Smooth muscle cell (in vitro differentiated cells): ENCODE results near the gene GABBR2. TPM values are rescaled to one million over a fixed set of nuclear protein-coding genes. Genes with fewer than 3 reads are reported as not detected.

Experiments
- DNase-seq: peaks from one replicate; lab custom pipeline; 2025; ENCODE audit not compliant: unreplicated experiment; lab: John Stamatoyannopoulos, UW
- H2AFZ ChIP-seq: fragments of 200-600 bp; sonication (generic); 2 replicates; pipeline ENCODE4 v1.6.0; 2016; ENCODE audit warnings: antibody characterized with exemption, low read depth, mild to moderate bottlenecking
- H3F3A ChIP-seq: fragments of 200-600 bp; sonication (generic); 2 replicates; pipeline ENCODE4 v1.6.0; 2017; ENCODE audit warnings: antibody characterized with exemption, low read depth
- H3K27ac ChIP-seq: fragments of 200-600 bp; sonication (generic); 2 replicates; pipeline ENCODE4 v1.5.1; 2016; ENCODE audit warnings: low read depth, mild to moderate bottlenecking
- H3K27me3 ChIP-seq: fragments of 200-600 bp; sonication (generic); 2 replicates; pipeline ENCODE4 v1.6.1; 2016; ENCODE audit warnings: low read depth, mild to moderate bottlenecking
- H3K36me3 ChIP-seq: fragments of 200-600 bp; sonication (generic); 2 replicates; pipeline ENCODE4 v1.5.1; 2016; ENCODE audit warnings: low read depth
- H3K4me1 ChIP-seq: fragments of 200-600 bp; sonication (generic); 2 replicates; pipeline ENCODE4 v1.5.1; 2016; ENCODE audit warnings: low read depth
- H3K4me2 ChIP-seq: fragments of 200-600 bp; sonication (generic); 2 replicates; pipeline ENCODE4 v1.6.0; 2016; ENCODE audit warnings: mild to moderate bottlenecking
- H3K4me3 ChIP-seq: fragments of 200-600 bp; sonication (generic); 2 replicates; pipeline ENCODE4 v1.5.1; 2016; ENCODE audit warnings: mild to moderate bottlenecking
- H3K79me2 ChIP-seq: fragments of 200-600 bp; sonication (generic); 2 replicates; pipeline ENCODE4 v1.6.0; 2016; ENCODE audit warnings: low read depth, mild to moderate bottlenecking
- H3K9ac ChIP-seq: fragments of 200-600 bp; sonication (generic); 2 replicates; pipeline ENCODE4 v1.6.0; 2016; ENCODE audit warnings: low read depth
- H3K9me3 ChIP-seq: fragments of 200-600 bp; sonication (generic); replicated peaks from 2 replicates; pipeline ENCODE4 v1.5.1; 2016; ENCODE audit warnings: low read depth
- H4K20me1 ChIP-seq: fragments of 200-600 bp; sonication (generic); 2 replicates; pipeline ENCODE4 v1.6.0; 2016; ENCODE audit warnings: low read depth
- WGBS: methylation state at CpG from one replicate; pipeline ENCODE4 v1.1.7; 2016; ENCODE audit warnings: low lambda C conversion rate; 5-methylcytosine and 5-hydroxymethylcytosine counted together
- polyA plus RNA-seq: library from polyadenylated mRNA; unstranded; fragments of >200 nt; fragmentation: Nextera tagmentation; extraction: Ambion mirVana; gene quantifications from 2 replicates; pipeline ENCODE4 v1.2.1, GENCODE V29; 2016
- total RNA-seq: library from RNA; depleted of rRNA; stranded (reverse); fragments of >200 nt; gene quantifications from 2 replicates; pipeline ENCODE4 v1.2.3, GENCODE V29; 2014
- TF ChIP-seq, protein P1 (sequence below): fragments of 200-600 bp; sonication (generic); IDR thresholded peaks from 2 replicates; pipeline ENCODE4 v1.5.1; 2017; ENCODE audit warnings: borderline replicate concordance, mild to moderate bottlenecking, antibody characterized with exemption; ENCODE audit not compliant: insufficient read depth, poor library complexity, severe bottlenecking

Gene GABBR2
- total and polyA plus RNA-seq, 2 experiments from 2014 or later: 0.25 TPM; not detected in 1

- Histone ChIP-seq H3K79me2 (no peaks in the 10 kb centered on the region), H3K4me1 (no peaks in the 10 kb centered on the region), H3K4me3 (no peak overlapping the region), H3K27me3 (no peaks in the 10 kb centered on the region), H2AFZ (no peak overlapping the region), H3K27ac (no peak overlapping the region), H3K4me2 (no peak overlapping the region), H3K9me3 (no peaks in the 10 kb centered on the region), H4K20me1 (no peaks in the 10 kb centered on the region), H3K36me3 (no peaks in the 10 kb centered on the region), H3K9ac (no peak overlapping the region), H3F3A (no peaks in the 10 kb centered on the region)
- no peak for DNase-seq
- WGBS: 82% methylated on average over 6 of the region's 6 CpGs
- TF ChIP-seq, protein P1, sequence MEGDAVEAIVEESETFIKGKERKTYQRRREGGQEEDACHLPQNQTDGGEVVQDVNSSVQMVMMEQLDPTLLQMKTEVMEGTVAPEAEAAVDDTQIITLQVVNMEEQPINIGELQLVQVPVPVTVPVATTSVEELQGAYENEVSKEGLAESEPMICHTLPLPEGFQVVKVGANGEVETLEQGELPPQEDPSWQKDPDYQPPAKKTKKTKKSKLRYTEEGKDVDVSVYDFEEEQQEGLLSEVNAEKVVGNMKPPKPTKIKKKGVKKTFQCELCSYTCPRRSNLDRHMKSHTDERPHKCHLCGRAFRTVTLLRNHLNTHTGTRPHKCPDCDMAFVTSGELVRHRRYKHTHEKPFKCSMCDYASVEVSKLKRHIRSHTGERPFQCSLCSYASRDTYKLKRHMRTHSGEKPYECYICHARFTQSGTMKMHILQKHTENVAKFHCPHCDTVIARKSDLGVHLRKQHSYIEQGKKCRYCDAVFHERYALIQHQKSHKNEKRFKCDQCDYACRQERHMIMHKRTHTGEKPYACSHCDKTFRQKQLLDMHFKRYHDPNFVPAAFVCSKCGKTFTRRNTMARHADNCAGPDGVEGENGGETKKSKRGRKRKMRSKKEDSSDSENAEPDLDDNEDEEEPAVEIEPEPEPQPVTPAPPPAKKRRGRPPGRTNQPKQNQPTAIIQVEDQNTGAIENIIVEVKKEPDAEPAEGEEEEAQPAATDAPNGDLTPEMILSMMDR: no peak
These were observed 302.3 kb downstream of the GABBR2 start for GRCh38 chr9:98406469-98406868.

GRCh38 chr9:98404237-98404636 lies 304.5 kb downstream of the GABBR2 start:
- TF ChIP-seq, protein P1: no peak
- H3K4me3 ChIP-seq: no peak overlapping the region
- no peaks in the 10 kb centered on the region for H3F3A ChIP-seq
- H3K9me3 ChIP-seq: no peaks in the 10 kb centered on the region
- H3K9ac ChIP-seq: no peak overlapping the region
- no peak for DNase-seq
- no peak overlapping the region for H2AFZ ChIP-seq
- H3K36me3 ChIP-seq: no peaks in the 10 kb centered on the region
- H3K4me2 ChIP-seq: no peak overlapping the region
- H4K20me1 ChIP-seq: no peaks in the 10 kb centered on the region
- H3K79me2 ChIP-seq: no peaks in the 10 kb centered on the region
- H3K27ac ChIP-seq: no peak overlapping the region
- WGBS: 94% methylated on average over 11 of the region's 11 CpGs
- no peaks in the 10 kb centered on the region for H3K4me1 ChIP-seq
- no peaks in the 10 kb centered on the region for H3K27me3 ChIP-seq

DNA sequence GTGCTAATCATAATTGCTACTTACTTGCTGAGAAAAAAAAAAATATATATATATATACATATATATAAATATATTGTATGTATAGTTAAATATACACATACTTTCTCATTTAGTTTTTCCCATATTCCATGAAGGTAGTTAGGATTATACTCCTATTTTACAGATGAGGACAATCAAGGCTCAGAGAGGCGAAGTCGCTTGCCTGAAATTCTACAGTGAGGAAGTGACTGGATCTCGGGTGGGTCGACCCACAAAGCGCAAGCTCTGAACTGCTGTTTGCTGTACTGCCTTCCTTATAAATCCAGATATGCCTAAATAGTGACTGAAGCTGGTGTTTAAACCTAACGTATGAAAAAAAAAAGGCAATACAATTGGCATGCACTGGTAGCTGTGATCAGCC lies 305.0 kb downstream of the GABBR2 start:
- no peak for DNase-seq
- H3K36me3 ChIP-seq: no peaks in the 10 kb centered on the region
- H3K9ac ChIP-seq: no peak overlapping the region
- H4K20me1 ChIP-seq: no peaks in the 10 kb centered on the region
- TF ChIP-seq, protein P1: no peak
- 97% methylated on average over 6 of the region's 6 CpGs for WGBS
- H3K27me3 ChIP-seq: no peaks in the 10 kb centered on the region
- H2AFZ ChIP-seq: no peak overlapping the region
- H3K9me3 ChIP-seq: no peaks in the 10 kb centered on the region
- H3K4me3 ChIP-seq: no peak overlapping the region
- no peaks in the 10 kb centered on the region for H3F3A ChIP-seq
- no peak overlapping the region for H3K4me2 ChIP-seq
- H3K27ac ChIP-seq: no peak overlapping the region
- H3K4me1 ChIP-seq: no peaks in the 10 kb centered on the region
- H3K79me2 ChIP-seq: no peaks in the 10 kb centered on the region

GRCh38 chr9:98402019-98402840 lies 306.5 kb downstream of the GABBR2 start:
- H3K79me2 ChIP-seq: no peaks in the 10 kb centered on the region
- H3K4me3 ChIP-seq: no peak overlapping the region
- H3K9me3 ChIP-seq: no peaks in the 10 kb centered on the region
- H3K4me2 ChIP-seq: no peak overlapping the region
- no peaks in the 10 kb centered on the region for H3K4me1 ChIP-seq
- H4K20me1 ChIP-seq: no peaks in the 10 kb centered on the region
- no peak overlapping the region for H3K27ac ChIP-seq
- H3K27me3 ChIP-seq: peaks cover 7% of the 10 kb centered on the region
- 72% methylated on average over 14 of the region's 14 CpGs for WGBS
- H3K9ac ChIP-seq: no peak overlapping the region
- H3F3A ChIP-seq: no peaks in the 10 kb centered on the region
- DNase-seq: no peak
- TF ChIP-seq, protein P1: no peak
- no peak overlapping the region for H2AFZ ChIP-seq
- H3K36me3 ChIP-seq: no peaks in the 10 kb centered on the region
